Measurements from ENCODE around the gene SDF2L1. TPM values are rescaled to one million over a fixed set of nuclear protein-coding genes. Genes with fewer than 3 reads are reported as not detected.

SDF2L1 gene
- total RNA-seq, 1 experiment from 2014 or later: 91.5 TPM

GRCh38 chr22:21631025-21631424 is 11.1 kb upstream of the SDF2L1 start:
- TF ChIP-seq, protein P1, sequence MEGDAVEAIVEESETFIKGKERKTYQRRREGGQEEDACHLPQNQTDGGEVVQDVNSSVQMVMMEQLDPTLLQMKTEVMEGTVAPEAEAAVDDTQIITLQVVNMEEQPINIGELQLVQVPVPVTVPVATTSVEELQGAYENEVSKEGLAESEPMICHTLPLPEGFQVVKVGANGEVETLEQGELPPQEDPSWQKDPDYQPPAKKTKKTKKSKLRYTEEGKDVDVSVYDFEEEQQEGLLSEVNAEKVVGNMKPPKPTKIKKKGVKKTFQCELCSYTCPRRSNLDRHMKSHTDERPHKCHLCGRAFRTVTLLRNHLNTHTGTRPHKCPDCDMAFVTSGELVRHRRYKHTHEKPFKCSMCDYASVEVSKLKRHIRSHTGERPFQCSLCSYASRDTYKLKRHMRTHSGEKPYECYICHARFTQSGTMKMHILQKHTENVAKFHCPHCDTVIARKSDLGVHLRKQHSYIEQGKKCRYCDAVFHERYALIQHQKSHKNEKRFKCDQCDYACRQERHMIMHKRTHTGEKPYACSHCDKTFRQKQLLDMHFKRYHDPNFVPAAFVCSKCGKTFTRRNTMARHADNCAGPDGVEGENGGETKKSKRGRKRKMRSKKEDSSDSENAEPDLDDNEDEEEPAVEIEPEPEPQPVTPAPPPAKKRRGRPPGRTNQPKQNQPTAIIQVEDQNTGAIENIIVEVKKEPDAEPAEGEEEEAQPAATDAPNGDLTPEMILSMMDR (IDR thresholded peaks at IDR 0.05; ENCODE audit: unreplicated experiment): no peak
- no peak overlapping the region for H3K4me3 Mint-ChIP-seq (ENCODE audit: unreplicated experiment)

GRCh38 chr22:21632237-21632895 is 9.7 kb upstream of the SDF2L1 start, which contains the start of gene CCDC116:
CCDC116 (plus strand) TSS chr22:21632760; CDS start chr22:21633182, 422 bp downstream.
- H3K27me3 Mint-ChIP-seq (ENCODE audit: insufficient read depth, unreplicated experiment): no peaks in the 10 kb centered on the region
- intact Hi-C loops (cut with micrococcal nuclease): no loop called here
- CTCF ChIA-PET: interaction anchor here (2.2 to 5.8 kb wide), 2 partner anchors 10 to 15 kb away, joined by 8 to 69 read pairs; partner anchors contain the start of gene SDF2L1

More at GRCh38 chr22:21631025-21631424, 11.1 kb upstream of the SDF2L1 start:
- H3K4me1 Mint-ChIP-seq (ENCODE audit: insufficient read depth, unreplicated experiment): peaks cover 8% of the 10 kb centered on the region
- ChIA-PET CTCF (interaction anchor here (1.0 to 5.8 kb wide), 6 partner anchors 8 to 52 kb away, joined by 3 to 69 read pairs (median 6); partner anchors contain the start of gene SDF2L1), POLR2A (interaction anchor here (0.9 to 4.6 kb wide), 3 partner anchors 11 to 41 kb away, joined by 3 to 80 read pairs (median 3); partner anchors contain the start of gene SDF2L1)
- no peak for DNase-seq (ENCODE audit: unreplicated experiment)
- no peaks in the 10 kb centered on the region for H3K9me3 Mint-ChIP-seq (ENCODE audit: unreplicated experiment)
- H3K27ac Mint-ChIP-seq (ENCODE audit: low read depth, unreplicated experiment): no peak overlapping the region
- H3K27me3 Mint-ChIP-seq (ENCODE audit: insufficient read depth, unreplicated experiment): no peaks in the 10 kb centered on the region
- intact Hi-C loops (cut with micrococcal nuclease): no loop called here
- no TSS peak for BruUV-seq (replicated peaks)
- peaks cover 32% of the 10 kb centered on the region for H3K36me3 Mint-ChIP-seq (ENCODE audit: insufficient read depth, unreplicated experiment)

DNA sequence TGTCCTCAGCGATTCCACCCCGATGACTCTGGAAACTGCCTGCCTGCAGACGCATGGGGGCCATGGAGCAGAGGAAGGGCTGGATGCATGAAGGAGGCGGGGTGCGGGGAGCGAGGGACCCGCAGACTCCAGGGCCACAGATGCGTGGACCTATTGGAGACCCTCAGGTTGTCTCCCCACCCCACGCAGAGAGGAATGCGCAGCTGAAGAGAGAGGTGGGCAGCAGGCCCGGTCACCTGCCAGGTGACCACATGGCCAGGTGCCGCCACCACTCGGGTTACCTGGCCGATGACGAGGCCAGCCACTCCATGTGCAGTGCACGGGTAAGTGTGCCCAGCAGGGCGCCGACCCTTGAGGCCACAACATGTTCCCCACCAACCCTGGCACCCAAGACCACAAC is 9.2 kb upstream of the SDF2L1 start:
- DNase-seq (ENCODE audit: unreplicated experiment): no peak
- no peaks in the 10 kb centered on the region for H3K27me3 Mint-ChIP-seq (ENCODE audit: insufficient read depth, unreplicated experiment)
- TF ChIP-seq, protein P1 (IDR thresholded peaks at IDR 0.05; ENCODE audit: unreplicated experiment): no peak
- no TSS peak for BruUV-seq (replicated peaks)
- H3K4me1 Mint-ChIP-seq (ENCODE audit: insufficient read depth, unreplicated experiment): no peaks in the 10 kb centered on the region
- no peak overlapping the region for H3K27ac Mint-ChIP-seq (ENCODE audit: low read depth, unreplicated experiment)
- no peak overlapping the region for H3K4me3 Mint-ChIP-seq (ENCODE audit: unreplicated experiment)
- no peaks in the 10 kb centered on the region for H3K9me3 Mint-ChIP-seq (ENCODE audit: unreplicated experiment)
- ChIA-PET CTCF (interaction anchor here (5.8 kb wide), 1 partner anchor 9 kb away, joined by 69 read pairs; the partner anchor contains the start of gene SDF2L1), POLR2A (no interaction called here)
- peaks cover 12% of the 10 kb centered on the region for H3K36me3 Mint-ChIP-seq (ENCODE audit: insufficient read depth, unreplicated experiment)
- intact Hi-C loops (cut with micrococcal nuclease): no loop called here

More at GRCh38 chr22:21632237-21632895, 9.7 kb upstream of the SDF2L1 start, which contains the start of gene CCDC116:
- no peaks in the 10 kb centered on the region for H3K9me3 Mint-ChIP-seq (ENCODE audit: unreplicated experiment)
- no peak for DNase-seq (ENCODE audit: unreplicated experiment)
- H3K27ac Mint-ChIP-seq (ENCODE audit: low read depth, unreplicated experiment): no peak within 1 kb of the TSS
- POLR2A ChIA-PET: no interaction called here
- H3K4me1 Mint-ChIP-seq (ENCODE audit: insufficient read depth, unreplicated experiment): no peaks in the 10 kb centered on the region
- no TSS peak for BruUV-seq (replicated peaks)
- H3K4me3 Mint-ChIP-seq (ENCODE audit: unreplicated experiment): no peak within 1 kb of the TSS
- TF ChIP-seq, protein P1 (IDR thresholded peaks at IDR 0.05; ENCODE audit: unreplicated experiment): no peak
- H3K36me3 Mint-ChIP-seq (ENCODE audit: insufficient read depth, unreplicated experiment): peaks cover 18% of the 10 kb centered on the region

GRCh38 chr22:21633481-21633880 is 8.6 kb upstream of the SDF2L1 start:
- ChIA-PET CTCF (interaction anchor here (0.6 to 0.9 kb wide), 3 partner anchors 10 to 1089 kb away, joined by 3 to 4 read pairs (median 3); no protein-coding TSS in a partner anchor), POLR2A (no interaction called here)
- no peak for DNase-seq (ENCODE audit: unreplicated experiment)
- Mint-ChIP-seq H3K4me3 (ENCODE audit: unreplicated experiment) (no peak overlapping the region), H3K27ac (ENCODE audit: low read depth, unreplicated experiment) (no peak overlapping the region), H3K4me1 (ENCODE audit: insufficient read depth, unreplicated experiment) (no peaks in the 10 kb centered on the region), H3K9me3 (ENCODE audit: unreplicated experiment) (no peaks in the 10 kb centered on the region), H3K27me3 (ENCODE audit: insufficient read depth, unreplicated experiment) (no peaks in the 10 kb centered on the region), H3K36me3 (ENCODE audit: insufficient read depth, unreplicated experiment) (peaks cover 7% of the 10 kb centered on the region)
- intact Hi-C loops (cut with micrococcal nuclease): no loop called here
- BruUV-seq (replicated peaks): no TSS peak
- TF ChIP-seq, protein P1 (IDR thresholded peaks at IDR 0.05; ENCODE audit: unreplicated experiment): no peak
